Mesodermal cell (in vitro differentiated cells): ENCODE data around the gene ADARB2.

ENCODE experiments used
- H3K27ac ChIP-seq: 2 replicates; pipeline ENCODE4 v1.7.0; 2013; ENCODE audit warnings: mild to moderate bottlenecking, low read depth, low read length, moderate library complexity; ENCODE audit not compliant: severe bottlenecking
- H3K36me3 ChIP-seq: 2 replicates; pipeline ENCODE4 v1.7.1; 2013; ENCODE audit warnings: mild to moderate bottlenecking, low read length, moderate library complexity; ENCODE audit not compliant: control insufficient read depth, insufficient read depth
- H3K4me1 ChIP-seq: one replicate; pipeline ENCODE4 v1.7.1; 2013; ENCODE audit warnings: mild to moderate bottlenecking, low read length; ENCODE audit not compliant: insufficient read depth, control insufficient read depth, poor library complexity, severe bottlenecking
- H3K4me3 ChIP-seq: 2 replicates; pipeline ENCODE4 v1.7.0; 2013; ENCODE audit warnings: low read length, control low read depth, mild to moderate bottlenecking; ENCODE audit not compliant: insufficient read depth, poor library complexity, severe bottlenecking; ENCODE audit errors: extremely low read depth
- H3K9me3 ChIP-seq: 2 replicates; pipeline ENCODE4 v1.7.1; 2013; ENCODE audit warnings: mild to moderate bottlenecking, low read length, moderate library complexity; ENCODE audit not compliant: control insufficient read depth
- WGBS, 2 experiments: methylation state at CpG; one replicate each; pipeline ENCODE4 v1.1.5; 2013; ENCODE audit warnings: missing lambda C conversion rate in 2 of 2; ENCODE audit not compliant: insufficient coverage in 2 of 2; 5-methylcytosine and 5-hydroxymethylcytosine counted together

Gene ADARB2

DNA sequence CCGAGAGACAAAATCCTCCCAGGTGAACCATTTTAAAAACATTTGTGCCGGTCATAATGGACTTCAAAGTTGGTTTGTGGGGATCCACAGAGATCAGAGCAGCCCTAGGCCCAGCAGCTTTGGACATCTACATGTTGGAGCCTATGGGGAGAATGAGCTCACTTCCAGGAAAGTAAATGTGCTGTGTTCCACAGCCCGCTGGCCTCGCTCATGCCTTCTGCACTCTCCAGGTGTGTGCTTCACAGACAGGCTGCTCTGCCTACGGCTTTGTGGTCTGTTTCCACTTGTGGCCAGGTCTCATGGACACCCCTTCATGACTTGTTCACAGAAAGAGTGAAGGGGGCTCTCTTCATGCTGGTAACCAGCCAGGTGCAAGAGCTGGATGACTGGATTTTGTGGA lies 141.6 kb downstream of the ADARB2 start:
- Histone ChIP-seq H3K36me3 (no peaks in the 10 kb centered on the region), H3K4me3 (no peak overlapping the region), H3K27ac (no peak overlapping the region), H3K9me3 (no peaks in the 10 kb centered on the region), H3K4me1 (no peaks in the 10 kb centered on the region)
- 88 to 95% methylated on average over 4 to 5 of the region's 5 CpGs for WGBS, 2 experiments

DNA sequence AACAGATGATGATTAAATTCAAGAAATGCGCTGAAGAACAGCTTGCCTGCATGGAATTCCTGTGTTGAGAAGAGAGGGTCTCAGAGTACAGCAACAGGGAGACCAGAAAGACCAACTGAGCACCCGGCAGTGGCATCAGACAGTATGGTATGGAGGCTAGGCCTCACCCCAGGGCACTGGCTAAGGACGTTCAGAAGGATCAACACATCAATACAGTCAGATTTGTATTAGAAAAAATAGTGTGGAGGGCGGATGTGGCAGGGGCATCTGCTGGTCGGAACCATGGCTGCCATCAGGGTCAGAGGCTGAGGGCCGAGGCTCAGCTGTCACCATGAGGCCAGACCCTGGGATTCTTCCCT lies 142.1 kb downstream of the ADARB2 start:
- no peaks in the 10 kb centered on the region for H3K36me3 ChIP-seq
- WGBS, 2 experiments, result 76 to 100% methylated on average over 4 to 5 of the region's 6 CpGs
- H3K9me3 ChIP-seq, result no peaks in the 10 kb centered on the region
- H3K27ac ChIP-seq, result no peak overlapping the region
- H3K4me3 ChIP-seq, result no peak overlapping the region
- no peaks in the 10 kb centered on the region for H3K4me1 ChIP-seq

- Histone ChIP-seq H3K4me3 (no peak overlapping the region), H3K27ac (no peak overlapping the region), H3K4me1 (no peaks in the 10 kb centered on the region), H3K36me3 (no peaks in the 10 kb centered on the region), H3K9me3 (no peaks in the 10 kb centered on the region)
- WGBS, 2 experiments, result 90% methylated on average over 16 to 18 of the region's 20 CpGs
These were observed 142.7 kb downstream of the ADARB2 start for GRCh38 chr10:1594372-1595241.

DNA sequence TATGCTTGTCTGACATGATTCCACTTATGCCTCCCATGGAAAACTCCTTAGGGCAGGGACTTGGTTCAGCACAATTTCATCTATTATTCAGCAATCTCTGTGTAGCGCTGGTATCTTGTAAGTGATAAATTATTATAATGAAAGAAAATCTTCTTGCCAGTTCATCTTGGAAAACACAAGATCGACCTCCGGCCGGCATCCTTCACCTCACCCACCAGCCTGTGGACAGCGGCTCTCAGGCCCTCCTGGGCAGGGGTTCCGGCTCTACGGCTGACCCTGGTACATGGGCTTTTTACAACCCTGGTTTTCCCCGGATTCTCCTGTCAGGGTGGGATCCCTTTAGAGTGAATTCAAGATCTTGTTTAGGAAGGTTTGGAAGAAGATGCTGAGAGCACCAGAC lies 145.6 kb downstream of the ADARB2 start:
- WGBS, 2 experiments, result 95 to 96% methylated on average over 5 to 6 of the region's 8 CpGs
- Histone ChIP-seq H3K4me3 (no peak overlapping the region), H3K27ac (no peak overlapping the region), H3K4me1 (no peaks in the 10 kb centered on the region), H3K36me3 (no peaks in the 10 kb centered on the region), H3K9me3 (no peaks in the 10 kb centered on the region)

DNA sequence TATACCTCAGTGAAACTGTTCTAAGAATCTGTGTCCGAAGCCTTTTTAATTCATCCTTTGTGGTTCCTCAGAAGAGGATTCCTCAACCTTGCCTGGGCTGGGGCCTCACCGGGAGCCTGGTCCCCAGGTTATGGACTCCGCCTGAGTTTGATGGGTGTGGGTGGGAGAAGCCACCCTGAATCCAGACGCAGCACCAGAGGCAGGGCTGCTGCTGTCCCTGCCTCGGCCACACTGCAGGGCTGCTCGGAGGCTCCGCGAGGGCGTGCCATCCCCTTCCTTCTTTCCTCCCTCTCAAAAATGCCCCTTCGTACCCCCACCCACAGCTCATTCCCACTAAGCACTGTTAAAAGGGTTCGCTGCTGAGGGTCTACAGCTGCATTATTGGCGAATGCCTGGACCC lies 146.3 kb downstream of the ADARB2 start:
- 44 to 93% methylated on average over 2 to 7 of the region's 12 CpGs for WGBS, 2 experiments
- no peak overlapping the region for H3K27ac ChIP-seq

DNA sequence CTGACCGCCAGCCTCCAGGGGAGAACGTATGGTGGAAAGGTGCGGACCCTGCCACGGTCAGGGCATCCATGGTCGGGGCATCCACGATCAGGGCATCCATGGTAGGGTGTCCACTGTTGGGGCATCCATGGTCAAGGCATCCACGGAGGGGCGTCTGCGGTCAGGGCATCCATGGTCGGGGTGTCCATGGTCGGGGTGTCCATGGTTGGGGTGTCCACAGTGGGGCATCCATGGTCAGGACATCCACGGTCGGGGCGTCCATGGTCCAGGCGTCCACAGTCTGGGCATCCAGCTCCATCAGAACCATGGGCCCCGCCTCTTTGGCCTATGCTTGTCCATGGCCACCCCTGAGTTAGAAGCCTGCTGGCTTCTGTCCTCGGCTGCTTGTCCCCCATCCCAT lies 148.1 kb downstream of the ADARB2 start:
- Histone ChIP-seq H3K27ac (no peak overlapping the region), H3K4me1 (no peaks in the 10 kb centered on the region), H3K9me3 (no peaks in the 10 kb centered on the region), H3K4me3 (no peak overlapping the region), H3K36me3 (no peaks in the 10 kb centered on the region)
- WGBS, 2 experiments, result 96 to 97% methylated on average over 16 to 17 of the region's 17 CpGs

More for the DNA sequence above, 146.3 kb downstream of the ADARB2 start:
- no peaks in the 10 kb centered on the region for H3K4me1 ChIP-seq
- no peak overlapping the region for H3K4me3 ChIP-seq
- no peaks in the 10 kb centered on the region for H3K9me3 ChIP-seq
- no peaks in the 10 kb centered on the region for H3K36me3 ChIP-seq

DNA sequence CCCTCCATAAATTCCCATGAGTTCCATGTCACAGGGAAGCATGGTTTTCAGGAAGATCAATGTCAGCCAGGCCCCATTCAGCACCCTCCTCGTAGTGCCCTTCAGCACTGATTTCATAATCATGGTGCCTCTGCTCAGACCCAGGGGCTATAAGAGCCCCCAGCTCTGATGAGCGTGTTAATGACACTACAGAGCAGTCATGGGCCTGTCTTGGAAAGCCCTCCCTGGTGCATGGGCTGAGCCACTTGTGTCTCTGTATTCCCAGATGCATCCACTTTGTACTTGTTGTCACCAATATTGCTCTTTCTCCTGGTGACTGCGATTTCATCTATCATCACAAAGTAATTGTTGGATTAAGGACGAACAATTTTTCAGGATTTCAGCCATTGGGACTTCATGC lies 154.6 kb downstream of the ADARB2 start:
- Histone ChIP-seq H3K27ac (no peak overlapping the region), H3K36me3 (no peaks in the 10 kb centered on the region), H3K9me3 (no peaks in the 10 kb centered on the region), H3K4me1 (no peaks in the 10 kb centered on the region), H3K4me3 (no peak overlapping the region)
- 64 to 67% methylated on average over 4 of the region's 4 CpGs for WGBS, 2 experiments

DNA sequence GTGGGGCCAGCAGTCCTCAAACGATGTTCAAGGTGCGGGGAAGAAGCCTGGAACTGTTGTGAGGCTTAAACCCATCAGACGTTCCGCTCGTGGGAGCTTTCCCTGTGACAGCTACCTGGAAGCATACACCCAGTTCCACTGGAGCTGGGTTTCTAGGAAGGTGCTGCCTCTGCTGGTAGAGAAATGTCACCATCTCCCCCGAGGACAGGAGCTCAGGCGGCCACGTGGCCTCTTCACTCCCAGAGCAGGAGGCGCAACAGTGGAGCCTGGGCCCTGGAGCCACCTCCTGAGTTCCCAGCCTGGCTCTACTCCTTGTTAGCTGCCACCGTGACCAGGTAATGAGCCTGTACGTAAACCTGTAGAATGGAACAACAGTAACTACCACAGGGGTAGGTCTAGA lies 156.1 kb downstream of the ADARB2 start:
- no peaks in the 10 kb centered on the region for H3K9me3 ChIP-seq
- H3K36me3 ChIP-seq, result no peaks in the 10 kb centered on the region
- no peak overlapping the region for H3K4me3 ChIP-seq
- 44 to 55% methylated on average over 10 of the region's 11 CpGs for WGBS, 2 experiments
- no peaks in the 10 kb centered on the region for H3K4me1 ChIP-seq
- H3K27ac ChIP-seq, result no peak overlapping the region

GRCh38 chr10:1579671-1580070 lies 157.7 kb downstream of the ADARB2 start:
- no peaks in the 10 kb centered on the region for H3K36me3 ChIP-seq

GRCh38 chr10:1579141-1579491 lies 158.2 kb downstream of the ADARB2 start:
- 68 to 91% methylated on average over 5 to 7 of the region's 7 CpGs for WGBS, 2 experiments
- Histone ChIP-seq H3K27ac (no peak overlapping the region), H3K4me1 (no peaks in the 10 kb centered on the region), H3K9me3 (no peaks in the 10 kb centered on the region), H3K4me3 (no peak overlapping the region), H3K36me3 (no peaks in the 10 kb centered on the region)

More at GRCh38 chr10:1579671-1580070, 157.7 kb downstream of the ADARB2 start:
- H3K27ac ChIP-seq, result no peak overlapping the region
- 66 to 71% methylated on average over 8 to 9 of the region's 9 CpGs for WGBS, 2 experiments
- no peaks in the 10 kb centered on the region for H3K9me3 ChIP-seq
- no peaks in the 10 kb centered on the region for H3K4me1 ChIP-seq
- no peak overlapping the region for H3K4me3 ChIP-seq

DNA sequence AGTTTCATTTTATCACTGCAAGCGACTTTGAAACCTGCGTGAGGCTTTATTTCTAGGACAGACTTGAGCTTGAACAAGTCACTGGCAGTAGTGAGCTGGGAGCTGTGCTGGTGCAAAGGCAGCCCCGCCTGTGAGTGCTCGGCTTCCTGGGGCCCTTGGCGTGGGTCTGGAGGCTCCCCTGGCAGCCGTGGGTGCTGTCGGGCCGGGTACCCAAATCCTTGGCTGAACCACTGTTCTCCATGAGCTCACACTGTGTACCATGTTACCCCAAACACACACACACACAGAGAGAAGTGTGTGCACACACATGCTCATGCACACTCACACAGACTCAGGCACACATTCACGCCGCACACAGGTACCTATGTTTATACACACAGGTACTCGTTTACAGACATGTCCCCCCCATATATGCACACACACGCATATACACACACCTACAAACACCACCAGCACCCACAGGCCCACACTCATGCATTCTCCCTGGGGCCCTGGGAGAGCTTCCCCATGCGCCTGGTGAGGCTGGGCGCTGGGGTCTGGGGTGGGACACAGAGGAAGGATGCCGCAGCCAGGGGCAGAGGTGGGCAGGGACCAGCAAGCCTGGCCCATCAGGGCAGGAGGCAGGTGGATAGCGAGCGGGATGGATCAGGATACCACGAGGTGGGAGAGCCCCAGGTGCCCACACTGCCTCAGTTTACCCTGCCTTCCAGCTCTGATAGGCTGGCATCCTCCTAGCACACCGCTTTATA lies 158.8 kb downstream of the ADARB2 start:
- Histone ChIP-seq H3K4me1 (no peaks in the 10 kb centered on the region), H3K27ac (no peak overlapping the region), H3K4me3 (no peak overlapping the region), H3K9me3 (no peaks in the 10 kb centered on the region), H3K36me3 (no peaks in the 10 kb centered on the region)
- 91% methylated on average over 7 to 15 of the region's 19 CpGs for WGBS, 2 experiments
